Measurements from ENCODE around the gene LCE7A. TPM values are rescaled to one million over a fixed set of nuclear protein-coding genes. Genes with fewer than 3 reads are reported as not detected.

Gene LCE7A
- total and polyA plus RNA-seq, 10 of the 15 experiments (the other 5 are each of a cell fraction or from before 2014, with no cell fraction given) = not detected

DNA sequence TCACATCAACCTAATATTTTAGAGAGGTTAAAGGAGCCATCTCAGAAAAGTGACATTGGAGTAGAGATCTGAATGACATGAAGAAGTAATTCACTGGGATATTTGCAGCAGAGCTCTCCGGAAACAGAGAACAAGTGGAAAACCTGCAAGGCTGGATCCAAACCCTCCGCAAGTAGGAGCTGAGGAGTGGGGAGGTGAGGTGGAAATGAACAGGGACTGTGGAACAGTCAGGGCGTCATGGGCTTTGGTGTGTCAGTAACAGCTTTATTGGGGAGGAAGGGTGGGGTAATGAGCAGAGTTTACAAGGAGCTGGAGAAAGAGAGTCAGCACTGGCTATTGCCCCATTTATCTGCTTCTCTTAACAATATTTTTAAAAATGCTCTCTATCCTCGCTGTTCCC is 39.2 kb downstream of the LCE7A start:
- Histone ChIP-seq H3K4me3 (no peak overlapping the region), H3K4me2 (ENCODE audit: control insufficient read depth, insufficient read depth) (no peak overlapping the region), H3K79me2 (ENCODE audit: control insufficient read depth, insufficient read depth, low read length) (no peaks in the 10 kb centered on the region), H2AFZ (ENCODE audit: control insufficient read depth, low read depth, low read length) (no peak overlapping the region), H4K20me1 (ENCODE audit: control insufficient read depth, insufficient read depth) (no peaks in the 10 kb centered on the region), H3K36me3 (ENCODE audit: control insufficient read depth in 2 of 2, insufficient read depth in 2 of 2, low read length in 1 of 2) (no peaks in the 10 kb centered on the region), H3K27me3 (replicated peaks in 1 of 2; ENCODE audit: control insufficient read depth in 2 of 2, insufficient read depth in 2 of 2, low read length in 1 of 2) (peaks cover 0 to 2% of the 10 kb centered on the region in 2 experiments; a peak in 1 of 4 replicates), H3K27ac (ENCODE audit: control insufficient read depth, insufficient read depth) (no peak overlapping the region), H3K9me3 (replicated peaks; ENCODE audit: control insufficient read depth, insufficient read depth, low read length) (no peaks in the 10 kb centered on the region), H3K4me1 (ENCODE audit: control insufficient read depth, insufficient read depth, low read length) (peaks cover 5% of the 10 kb centered on the region), H3K9ac (ENCODE audit: control insufficient read depth, insufficient read depth, low read length) (no peak overlapping the region)
- ChIA-PET RAD21 (ENCODE audit: unreplicated experiment) (no interaction called here), SMC1A (ENCODE audit: uncharacterized antibody, unreplicated experiment) (interaction anchor here (1.2 kb wide), 1 partner anchor 13 kb away, joined by 4 read pairs; no protein-coding TSS in a partner anchor), POLR2A (no interaction called here), CTCF (no interaction called here)
- 52% methylated on average over 4 of the region's 4 CpGs for WGBS (ENCODE audit: insufficient coverage, insufficient replicate concordance, low lambda C conversion rate, missing lambda C conversion rate)
- DNase-seq (ENCODE audit: low read depth, low spot score) (no peak), FAIRE-seq (no peak), ATAC-seq (no peak)
- TF ChIP-seq NRF1 (conservative IDR thresholded peaks at IDR 0.05; ENCODE audit: low read depth, low read length) (no peak), TCF12 (IDR thresholded peaks at IDR 0.05; ENCODE audit: low read depth, low read length) (no peak)
- intact Hi-C loops (cut with micrococcal nuclease; ENCODE audit: unreplicated experiment) = no loop called here
- BruUV-seq (replicated peaks) = no TSS peak
- in situ Hi-C loops (cut with MboI) = no loop called here

- no peak for DNase-seq (ENCODE audit: low read depth, low spot score)
- Histone ChIP-seq H3K4me1 (ENCODE audit: control insufficient read depth, insufficient read depth, low read length) (peaks cover 11% of the 10 kb centered on the region), H2AFZ (ENCODE audit: control insufficient read depth, low read depth, low read length) (no peak overlapping the region), H3K9ac (ENCODE audit: control insufficient read depth, insufficient read depth, low read length) (no peak overlapping the region), H3K9me3 (replicated peaks; ENCODE audit: control insufficient read depth, insufficient read depth, low read length) (no peaks in the 10 kb centered on the region), H3K4me2 (ENCODE audit: control insufficient read depth, insufficient read depth) (no peak overlapping the region), H3K79me2 (ENCODE audit: control insufficient read depth, insufficient read depth, low read length) (no peaks in the 10 kb centered on the region), H3K27ac (ENCODE audit: control insufficient read depth, insufficient read depth) (no peak overlapping the region), H3K27me3 (replicated peaks in 1 of 2; ENCODE audit: control insufficient read depth in 2 of 2, insufficient read depth in 2 of 2, low read length in 1 of 2) (peaks cover 0 to 2% of the 10 kb centered on the region in 2 experiments; a peak in 1 of 4 replicates), H4K20me1 (ENCODE audit: control insufficient read depth, insufficient read depth) (no peaks in the 10 kb centered on the region), H3K4me3 (no peak overlapping the region), H3K36me3 (ENCODE audit: control insufficient read depth in 2 of 2, insufficient read depth in 2 of 2, low read length in 1 of 2) (no peaks in the 10 kb centered on the region)
- ChIA-PET SMC1A (ENCODE audit: uncharacterized antibody, unreplicated experiment) (interaction anchor here (0.6 kb wide), 1 partner anchor 21 kb away, joined by 3 read pairs; no protein-coding TSS in a partner anchor), CTCF (no interaction called here), POLR2A (no interaction called here), RAD21 (ENCODE audit: unreplicated experiment) (no interaction called here)
- no TSS peak for BruUV-seq (replicated peaks)
- 7% methylated on average over 2 of the region's 2 CpGs for WGBS (ENCODE audit: insufficient coverage, insufficient replicate concordance, low lambda C conversion rate, missing lambda C conversion rate)
- in situ Hi-C loops (cut with MboI) (no loop called here), intact Hi-C loops (cut with micrococcal nuclease; ENCODE audit: unreplicated experiment) (no loop called here)
- TF ChIP-seq GATAD2B (conservative IDR thresholded peaks at IDR 0.05; ENCODE audit: low read depth) = no peak
- no peak for TF ChIP-seq EED (IDR thresholded peaks at IDR 0.05; ENCODE audit: low read depth)
- no peak for TF ChIP-seq KDM1A (IDR thresholded peaks at IDR 0.05; ENCODE audit: borderline replicate concordance)
- TF ChIP-seq MXI1 (IDR thresholded peaks at IDR 0.05; ENCODE audit: low read depth, low read length) = no peak
- TF ChIP-seq, protein P1, sequence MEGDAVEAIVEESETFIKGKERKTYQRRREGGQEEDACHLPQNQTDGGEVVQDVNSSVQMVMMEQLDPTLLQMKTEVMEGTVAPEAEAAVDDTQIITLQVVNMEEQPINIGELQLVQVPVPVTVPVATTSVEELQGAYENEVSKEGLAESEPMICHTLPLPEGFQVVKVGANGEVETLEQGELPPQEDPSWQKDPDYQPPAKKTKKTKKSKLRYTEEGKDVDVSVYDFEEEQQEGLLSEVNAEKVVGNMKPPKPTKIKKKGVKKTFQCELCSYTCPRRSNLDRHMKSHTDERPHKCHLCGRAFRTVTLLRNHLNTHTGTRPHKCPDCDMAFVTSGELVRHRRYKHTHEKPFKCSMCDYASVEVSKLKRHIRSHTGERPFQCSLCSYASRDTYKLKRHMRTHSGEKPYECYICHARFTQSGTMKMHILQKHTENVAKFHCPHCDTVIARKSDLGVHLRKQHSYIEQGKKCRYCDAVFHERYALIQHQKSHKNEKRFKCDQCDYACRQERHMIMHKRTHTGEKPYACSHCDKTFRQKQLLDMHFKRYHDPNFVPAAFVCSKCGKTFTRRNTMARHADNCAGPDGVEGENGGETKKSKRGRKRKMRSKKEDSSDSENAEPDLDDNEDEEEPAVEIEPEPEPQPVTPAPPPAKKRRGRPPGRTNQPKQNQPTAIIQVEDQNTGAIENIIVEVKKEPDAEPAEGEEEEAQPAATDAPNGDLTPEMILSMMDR (IDR thresholded peaks at IDR 0.05 in 2 of 3, conservative IDR thresholded peaks at IDR 0.05 in 1 of 3; ENCODE audit: control insufficient read depth in 2 of 3, extremely low read depth in 1 of 3, insufficient read depth in 1 of 3, low read depth in 3 of 3, low read length in 3 of 3) = no peak
- no peak for TF ChIP-seq CHD2 (IDR thresholded peaks at IDR 0.05; ENCODE audit: borderline replicate concordance, low read depth, low read length)
- TF ChIP-seq ZSCAN29 (IDR thresholded peaks at IDR 0.05) = no peak
- TF ChIP-seq IRF5 (IDR thresholded peaks at IDR 0.05; ENCODE audit: borderline replicate concordance) = no peak
- no peak for TF ChIP-seq IRF3 (IDR thresholded peaks at IDR 0.05)
- FAIRE-seq = no peak
- no peak for ATAC-seq
Measured at GRCh38 chr1:152899883-152900282, 40.1 kb downstream of the LCE7A start.
